Smooth muscle cell of the brain vasculature (primary cell): Measurements from ENCODE around the gene JAKMIP1.

Experiments
- DNase-seq: peaks from one replicate; pipeline ENCODE4 v3.0.0-alpha.2; 2012; ENCODE audit warnings: low read depth, low spot score

Gene JAKMIP1

GRCh38 chr4:5992171-5992827, 208.1 kb downstream of the JAKMIP1 start:
- no peak for DNase-seq

- DNase-seq = no peak
Observed at GRCh38 chr4:5991405-5991804, 208.9 kb downstream of the JAKMIP1 start.

DNA sequence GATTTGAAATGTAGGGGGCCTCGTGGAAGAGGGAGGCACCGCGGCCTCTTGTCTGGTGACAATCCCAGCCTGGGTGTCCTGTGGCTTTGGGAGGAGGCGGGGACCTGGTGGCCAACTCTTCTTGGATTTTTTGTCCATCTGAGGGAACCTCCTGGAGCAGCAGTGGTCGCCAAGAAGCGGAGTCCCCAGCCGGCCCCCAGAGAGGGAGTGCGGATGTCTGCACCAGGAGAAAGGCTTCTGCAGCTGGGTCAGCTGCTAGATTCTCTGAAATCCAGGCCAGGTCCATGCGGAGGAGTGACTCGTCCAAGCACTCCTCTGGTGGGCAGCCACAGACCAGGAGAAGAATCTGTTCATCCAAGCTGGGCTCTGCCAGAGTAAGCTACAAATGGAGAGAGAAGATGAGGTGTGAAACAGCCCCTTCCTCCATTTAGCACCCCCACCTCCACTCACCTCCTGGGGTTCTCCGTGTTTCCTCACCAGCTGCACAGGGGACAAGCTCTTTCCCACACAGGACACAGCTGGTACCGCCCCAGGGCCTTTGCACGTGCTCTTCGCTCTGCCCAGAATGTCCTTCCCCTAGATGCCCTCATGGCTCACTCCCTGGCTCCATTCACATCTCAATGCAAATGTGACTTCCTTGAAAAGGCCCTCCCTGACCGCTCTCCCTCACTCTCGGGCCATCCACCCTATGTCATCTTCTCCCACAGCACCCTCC, 209.7 kb downstream of the JAKMIP1 start:
- DNase-seq = no peak

DNA sequence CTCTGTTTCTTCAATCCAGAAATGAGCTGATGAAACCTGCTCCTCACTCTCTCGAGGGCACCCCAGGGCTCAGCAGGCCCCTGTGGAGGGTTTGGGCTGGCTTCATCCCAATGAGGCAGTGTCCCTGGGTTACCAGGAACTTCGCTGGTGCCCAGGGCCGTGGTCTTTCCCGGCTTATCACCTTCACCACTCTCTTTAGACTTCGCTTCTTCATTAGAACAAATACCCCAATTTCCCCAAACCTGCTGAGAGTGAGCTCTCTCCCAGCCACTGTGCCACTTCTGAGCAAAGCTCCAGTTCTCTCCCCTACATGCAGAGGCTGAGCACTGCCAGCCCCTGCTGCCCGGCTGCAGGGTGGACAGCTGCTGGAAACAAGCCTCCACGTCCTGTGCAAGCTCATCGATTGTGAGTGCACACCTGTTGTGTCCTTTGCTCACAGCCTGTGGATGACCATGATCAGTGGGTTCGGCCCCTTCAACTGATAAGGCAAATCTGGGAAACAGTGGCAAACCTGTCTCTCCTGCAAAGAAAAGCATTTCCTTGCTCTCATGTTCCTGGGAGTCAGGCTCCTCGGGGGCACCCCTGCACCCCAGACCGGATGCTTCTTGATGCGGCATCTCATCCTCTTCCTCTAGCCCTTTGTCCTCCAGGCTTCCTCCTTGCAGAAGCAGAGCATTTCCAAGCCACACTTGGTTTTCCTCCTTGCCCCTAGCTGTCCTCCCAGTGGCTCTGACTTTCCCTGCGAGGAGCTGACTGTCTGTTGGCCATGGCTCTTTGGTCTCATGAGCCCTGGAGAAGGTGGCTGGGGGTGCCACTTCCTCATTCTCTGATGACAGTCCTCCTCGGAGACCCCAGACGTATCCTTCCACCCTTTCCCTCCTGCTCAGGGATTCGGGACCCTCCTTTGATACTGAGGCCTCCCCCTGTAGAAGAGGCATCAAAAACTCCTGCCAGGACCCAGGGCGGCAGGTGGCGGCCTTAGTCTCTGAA, 210.8 kb downstream of the JAKMIP1 start:
- no peak for DNase-seq

- no peak for DNase-seq
Observed at GRCh38 chr4:5988086-5988845, 212.1 kb downstream of the JAKMIP1 start.

GRCh38 chr4:5984843-5985242, 215.5 kb downstream of the JAKMIP1 start:
- DNase-seq = no peak

GRCh38 chr4:5982156-5982973, 218.0 kb downstream of the JAKMIP1 start:
- DNase-seq = no peak

DNA sequence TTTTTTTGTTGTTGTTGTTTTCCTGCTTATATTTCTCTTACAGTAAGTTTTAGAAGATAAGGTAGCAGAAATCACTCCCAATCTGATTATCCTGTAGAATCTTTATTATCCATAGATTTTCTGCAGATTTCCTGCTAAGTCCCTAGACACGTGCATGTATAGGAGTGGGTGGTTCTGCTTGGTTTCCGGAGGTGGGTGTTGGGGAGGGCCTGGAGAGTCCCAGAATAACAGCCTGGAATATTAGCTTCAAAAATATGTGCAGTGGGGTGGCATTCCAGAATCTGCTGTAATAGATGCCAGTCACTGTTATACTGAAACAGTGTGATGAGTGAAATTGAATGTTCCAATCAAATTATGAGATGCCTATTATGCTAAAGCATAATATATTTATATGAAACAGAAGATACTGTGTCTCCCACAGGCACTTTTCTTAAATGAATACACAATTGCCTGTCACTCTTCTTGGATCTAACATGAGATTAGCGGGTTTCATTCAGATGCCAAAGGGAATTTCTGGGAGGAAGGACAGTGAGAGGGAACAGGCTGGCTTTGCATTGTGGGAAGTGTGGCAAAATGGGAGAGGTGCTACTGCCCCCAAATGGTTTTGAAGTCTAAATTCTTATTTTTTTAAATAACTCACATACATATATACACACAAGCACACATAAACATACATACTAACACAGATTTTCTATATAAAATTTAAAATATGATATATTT, 219.8 kb downstream of the JAKMIP1 start:
- DNase-seq = no peak

GRCh38 chr4:5979981-5980380, 220.4 kb downstream of the JAKMIP1 start:
- no peak for DNase-seq

DNA sequence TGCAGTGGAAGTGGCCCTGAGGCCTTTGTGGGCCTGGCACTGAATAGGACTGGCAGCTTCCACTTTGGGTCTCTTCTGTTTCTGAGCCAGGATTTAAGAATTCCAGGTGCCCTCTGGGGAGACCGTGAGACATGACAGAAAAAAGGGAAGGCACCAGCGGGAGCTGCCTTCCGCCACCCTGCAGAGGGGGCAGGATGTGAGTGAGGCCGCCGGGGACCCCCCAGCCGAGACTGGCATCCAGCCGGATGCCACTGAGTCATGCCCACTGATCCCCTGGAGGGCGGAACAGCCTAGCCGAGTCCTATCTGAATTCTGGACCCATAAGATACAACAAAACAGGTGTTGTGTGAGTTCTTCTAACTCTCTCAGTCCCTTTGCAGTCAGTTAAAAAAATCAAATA, 223.4 kb downstream of the JAKMIP1 start:
- DNase-seq = no peak

- DNase-seq = no peak
Observed at GRCh38 chr4:5976431-5976830, 223.9 kb downstream of the JAKMIP1 start.
